HCT116 (cell line): ENCODE results near the gene MAN2A2. TPM values are rescaled to one million over a fixed set of nuclear protein-coding genes. Genes with fewer than 3 reads are reported as not detected.

Experiments
- ATAC-seq: fragments of 200-7000 bp; cut with Tn5 transposase; 2 replicates; pipeline ENCODE4 v1.9.1; 2020; ENCODE audit warnings: mild to moderate bottlenecking, moderate library complexity
- BruUV-seq: library from RNA; stranded (reverse); fragments of 400-500 nt; replicated peaks from 2 replicates; lab custom pipeline; 2021; lab: Mats Ljungman, UMichigan
- CTCF ChIA-PET: fragments of 300-600 bp; sonication (Branson Sonifier 250); formaldehyde crosslinking; loops from one replicate; lab custom pipeline; 2021; ENCODE audit warnings: antibody characterized with exemption; lab: Charles Lee
- POLR2A ChIA-PET: fragments of 300-600, 350-600 bp; sonication (Branson Sonifier 250); formaldehyde crosslinking; loops from one replicate; lab custom pipeline; 2021; ENCODE audit warnings: antibody characterized with exemption; lab: Charles Lee
- RAD21 ChIA-PET, 2 experiments: fragments of 300-600 bp; sonication (Branson Sonifier 250); formaldehyde crosslinking; loops; one replicate each; lab custom pipeline; 2023; ENCODE audit warnings: low total read pairs in 2 of 2; ENCODE audit not compliant: uncharacterized antibody in 2 of 2, unreplicated experiment in 2 of 2, low non-redundant PET in 1 of 2; lab: Charles Lee
- DNase-seq: peaks from one replicate; pipeline ENCODE4 v3.0.0-alpha.2; 2010; ENCODE audit warnings: low read depth, low spot score
- H2AFZ ChIP-seq: fragments of 200-600 bp; shearing (Covaris generic), sonication (generic); 2 replicates; pipeline ENCODE4 v1.6.1; 2017; ENCODE audit warnings: low read depth, mixed run types, mixed read lengths, antibody characterized with exemption, low read length; ENCODE audit not compliant: poor library complexity, severe bottlenecking
- H3K27ac ChIP-seq: 2 replicates; pipeline ENCODE4 v1.5.1; 2012; ENCODE audit warnings: low read depth, low read length
- H3K27me3 ChIP-seq: fragments of 200-600 bp; sonication (generic); 2 replicates; pipeline ENCODE4 v1.6.1; 2016; ENCODE audit warnings: mixed run types, low read length, mixed read lengths; ENCODE audit not compliant: insufficient read depth
- H3K36me3 ChIP-seq, 2 experiments: fragments of 200-500 bp in 1 of 2; fragments of 200-600 bp in 1 of 2; sonication (Bioruptor generic) in 1 of 2; sonication (generic) in 1 of 2; 2 replicates each; pipeline versions ENCODE4 v1.5.1 to v1.6.1; 2014 to 2016; ENCODE audit warnings: low read length in 2 of 2, inconsistent platforms in 1 of 2, mixed read lengths in 1 of 2, mixed run types in 1 of 2; ENCODE audit not compliant: insufficient read depth in 2 of 2, control insufficient read depth in 1 of 2
- H3K4me1 ChIP-seq, 2 experiments: fragments of 200-600 bp in 1 of 2; sonication (generic) in 1 of 2; 2 replicates each; pipeline versions ENCODE4 v1.5.1 to v1.6.1; 2012 to 2017; ENCODE audit warnings: low read length in 2 of 2, inconsistent platforms in 1 of 2, mild to moderate bottlenecking in 1 of 2, mixed read lengths in 1 of 2, mixed run types in 1 of 2, moderate library complexity in 1 of 2; ENCODE audit not compliant: insufficient read depth in 2 of 2, control insufficient read depth in 1 of 2
- H3K4me2 ChIP-seq: fragments of 200-600 bp; sonication (generic); 2 replicates; pipeline ENCODE4 v1.6.1; 2017; ENCODE audit warnings: mixed run types, low read length, mixed read lengths
- H3K4me3 ChIP-seq, 2 experiments: fragments of 200-600 bp in 1 of 2; sonication (generic) in 1 of 2; replicated peaks in 1 of 2; 2 replicates each; pipeline ENCODE4 v1.5.1; 2011 to 2016; ENCODE audit warnings: low read length in 2 of 2, control low read depth in 1 of 2, low read depth in 1 of 2, mild to moderate bottlenecking in 1 of 2, mixed read lengths in 1 of 2, mixed run types in 1 of 2
- H3K79me2 ChIP-seq: fragments of 200-600 bp; sonication (generic); 2 replicates; pipeline ENCODE4 v1.6.1; 2017; ENCODE audit warnings: mild to moderate bottlenecking, mixed run types, low read length, moderate library complexity, mixed read lengths; ENCODE audit not compliant: insufficient read depth
- H3K9ac ChIP-seq: fragments of 200-600 bp; sonication (generic); 2 replicates; pipeline ENCODE4 v1.6.1; 2016; ENCODE audit warnings: low read length, mixed read lengths
- H3K9me2 ChIP-seq: fragments of 200-600 bp; sonication (generic), shearing (Covaris generic); 2 replicates; pipeline ENCODE4 v1.6.1; 2017; ENCODE audit warnings: mixed run types, mild to moderate bottlenecking, moderate library complexity; ENCODE audit not compliant: insufficient read depth
- H3K9me3 ChIP-seq, 2 experiments: fragments of 200-500 bp in 1 of 2; fragments of 200-600 bp in 1 of 2; sonication (Bioruptor generic) in 1 of 2; sonication (generic) in 1 of 2; 2 replicates each; pipeline ENCODE4 v1.6.1; 2014 to 2017; ENCODE audit warnings: low read length in 2 of 2, mixed read lengths in 2 of 2, inconsistent platforms in 1 of 2, low read depth in 1 of 2, mild to moderate bottlenecking in 1 of 2, mixed run types in 1 of 2, moderate library complexity in 1 of 2; ENCODE audit not compliant: control insufficient read depth in 1 of 2, insufficient read depth in 1 of 2
- H4K20me1 ChIP-seq: fragments of 200-600 bp; sonication (generic), shearing (Covaris generic); 2 replicates; pipeline ENCODE4 v1.6.1; 2017; ENCODE audit warnings: mixed run types, mild to moderate bottlenecking, moderate library complexity; ENCODE audit not compliant: insufficient read depth
- ATF3 ChIP-seq: IDR thresholded peaks from 2 replicates; pipeline ENCODE4 v1.6.1; 2012
- EGR1 ChIP-seq: IDR thresholded peaks from 2 replicates; pipeline ENCODE4 v1.6.1; 2012; ENCODE audit warnings: low read depth
- ELF1 ChIP-seq: IDR thresholded peaks from 2 replicates; pipeline ENCODE4 v1.6.1; 2012; ENCODE audit warnings: low read depth, borderline replicate concordance
- EZH2 ChIP-seq: fragments of 200-600 bp; sonication (generic); IDR thresholded peaks from 2 replicates; pipeline ENCODE4 v1.6.1; 2017; ENCODE audit warnings: antibody characterized with exemption, mixed run types
- EZH2phosphoT487 ChIP-seq: fragments of 200-600 bp; IDR thresholded peaks from 2 replicates; pipeline ENCODE4 v1.6.1; 2018; ENCODE audit warnings: antibody characterized with exemption, borderline replicate concordance
- POLR2AphosphoS5 ChIP-seq: IDR thresholded peaks from 2 replicates; pipeline ENCODE4 v1.6.1; 2011; ENCODE audit warnings: mild to moderate bottlenecking, low read depth, low read length, moderate library complexity
- RAD21 ChIP-seq: IDR thresholded peaks from 2 replicates; pipeline ENCODE4 v1.6.1; 2012; ENCODE audit warnings: low read depth, mild to moderate bottlenecking
- REST ChIP-seq: IDR thresholded peaks from 2 replicates; pipeline ENCODE4 v1.6.1; 2012; ENCODE audit warnings: low read depth
- SIN3A ChIP-seq: IDR thresholded peaks from 2 replicates; pipeline ENCODE4 v1.6.1; 2012; ENCODE audit warnings: low read depth
- SP1 ChIP-seq: IDR thresholded peaks from 2 replicates; pipeline ENCODE4 v1.6.1; 2012; ENCODE audit warnings: low read depth
- SRF ChIP-seq: IDR thresholded peaks from 2 replicates; pipeline ENCODE4 v1.6.1; 2012; ENCODE audit warnings: low read depth
- TCF7L2 ChIP-seq: IDR thresholded peaks from 2 replicates; pipeline ENCODE4 v1.7.0; 2011; ENCODE audit warnings: borderline replicate concordance, inconsistent platforms; ENCODE audit not compliant: insufficient read depth, insufficient read length; ENCODE audit errors: extremely low read depth
- ZFX ChIP-seq: fragments of 450-650 bp; IDR thresholded peaks from 2 replicates; pipeline ENCODE4 v1.6.1; 2017
- ZNF274 ChIP-seq: fragments of 200-500 bp; sonication (Bioruptor generic); IDR thresholded peaks from 2 replicates; pipeline ENCODE4 v1.6.1; 2014; ENCODE audit warnings: mild to moderate bottlenecking, low read depth, low read length, inconsistent platforms
- intact Hi-C: fragments of 100-400 bp; cut with micrococcal nuclease; formaldehyde crosslinking; loops from 2 replicates; pipeline ENCODE4 v1.10.0; 2022
- total RNA-seq: library from RNA; stranded (reverse); gene quantifications from one replicate; pipeline ENCODE4 v1.2.1, GENCODE V29; 2021; ENCODE audit not compliant: unreplicated experiment

The MAN2A2 gene
- total RNA-seq, 1 experiment from 2014 or later, result 44.9 TPM

- CTCF ChIA-PET, result no interaction called here
- no peak overlapping the region for H3K9ac ChIP-seq
- H3K4me3 ChIP-seq, result no peak overlapping the region
- no peak overlapping the region for H3K27ac ChIP-seq
- peaks cover 0 to 3% of the 10 kb centered on the region in 2 experiments; a peak in 1 of 4 replicates for H3K4me1 ChIP-seq
- peaks cover 10 to 11% of the 10 kb centered on the region in 2 experiments; a peak in 3 of 4 replicates for H3K36me3 ChIP-seq
- no peaks in the 10 kb centered on the region for H4K20me1 ChIP-seq
- RAD21 ChIA-PET, result no interaction called here
- no peaks in the 10 kb centered on the region for H3K27me3 ChIP-seq
- no peak overlapping the region for H2AFZ ChIP-seq
- no peaks in the 10 kb centered on the region for H3K9me3 ChIP-seq
- TF ChIP-seq SIN3A (no peak), RAD21 (no peak), SP1 (no peak), REST (no peak), ZNF274 (no peak), POLR2AphosphoS5 (no peak), ELF1 (no peak), EZH2 (no peak), SRF (no peak), EGR1 (no peak), ZFX (no peak), TCF7L2 (no peak), EZH2phosphoT487 (no peak), ATF3 (no peak)
- no peaks in the 10 kb centered on the region for H3K9me2 ChIP-seq
- DNase-seq (no peak), ATAC-seq (no peak)
- H3K79me2 ChIP-seq, result no peaks in the 10 kb centered on the region
- intact Hi-C loops, result no loop called here
- no TSS peak for BruUV-seq
- no peak overlapping the region for H3K4me2 ChIP-seq
- POLR2A ChIA-PET, result no interaction called here
Measured at GRCh38 chr15:90881181-90881977, 21.7 kb upstream of the MAN2A2 start.
